Mesothelial cell of epicardium (in vitro differentiated cells): Measurements from ENCODE around the gene FA2H. TPM values are rescaled to one million over a fixed set of nuclear protein-coding genes. Genes with fewer than 3 reads are reported as not detected.
"Not testable (repeated sequence)": the region's sequence is repeated elsewhere in the genome, so short reads cannot be mapped to it uniquely, and the experiment has no call there.

Experiments
- DNase-seq, 2 experiments: peaks; one replicate each; pipeline ENCODE4 v3.0.0; 2021; ENCODE audit warnings: low spot score in 2 of 2; ENCODE audit not compliant: unreplicated experiment in 2 of 2
- H3K27ac Mint-ChIP-seq: 2 replicates; pipeline ENCODE4 v1.8.0; 2021; ENCODE audit warnings: mixed read lengths
- H3K27me3 Mint-ChIP-seq: 2 replicates; pipeline ENCODE4 v1.8.0; 2021; ENCODE audit warnings: low read depth, mixed read lengths
- H3K36me3 Mint-ChIP-seq: 2 replicates; pipeline ENCODE4 v1.8.0; 2021; ENCODE audit warnings: mixed read lengths
- H3K4me1 Mint-ChIP-seq: 2 replicates; pipeline ENCODE4 v1.8.0; 2021; ENCODE audit warnings: mixed read lengths
- H3K4me3 Mint-ChIP-seq: 2 replicates; pipeline ENCODE4 v1.8.0; 2021; ENCODE audit warnings: mild to moderate bottlenecking, moderate library complexity, mixed read lengths
- H3K9me3 Mint-ChIP-seq: 2 replicates; pipeline ENCODE4 v1.8.0; 2021; ENCODE audit warnings: mixed read lengths
- total RNA-seq: library from RNA; stranded (reverse); gene quantifications from 3 replicates; pipeline ENCODE4 v1.2.1, GENCODE V29; 2021
- TF ChIP-seq, protein P1 (sequence below): fragments of 200-600 bp; sonication (generic); IDR thresholded peaks from one replicate; pipeline ENCODE4 v1.5.0; 2021; ENCODE audit warnings: antibody characterized with exemption; ENCODE audit not compliant: unreplicated experiment

The FA2H gene
- total RNA-seq, 1 donor from 2014 or later: not detected

- no peak overlapping the region for H3K4me3 Mint-ChIP-seq
- H3K27ac Mint-ChIP-seq: no peak overlapping the region
- no peak for DNase-seq
- peaks cover 33% of the 10 kb centered on the region for H3K27me3 Mint-ChIP-seq
- no peaks in the 10 kb centered on the region for H3K36me3 Mint-ChIP-seq
- peaks cover 18% of the 10 kb centered on the region for H3K9me3 Mint-ChIP-seq
- no peaks in the 10 kb centered on the region for H3K4me1 Mint-ChIP-seq
- TF ChIP-seq, protein P1, sequence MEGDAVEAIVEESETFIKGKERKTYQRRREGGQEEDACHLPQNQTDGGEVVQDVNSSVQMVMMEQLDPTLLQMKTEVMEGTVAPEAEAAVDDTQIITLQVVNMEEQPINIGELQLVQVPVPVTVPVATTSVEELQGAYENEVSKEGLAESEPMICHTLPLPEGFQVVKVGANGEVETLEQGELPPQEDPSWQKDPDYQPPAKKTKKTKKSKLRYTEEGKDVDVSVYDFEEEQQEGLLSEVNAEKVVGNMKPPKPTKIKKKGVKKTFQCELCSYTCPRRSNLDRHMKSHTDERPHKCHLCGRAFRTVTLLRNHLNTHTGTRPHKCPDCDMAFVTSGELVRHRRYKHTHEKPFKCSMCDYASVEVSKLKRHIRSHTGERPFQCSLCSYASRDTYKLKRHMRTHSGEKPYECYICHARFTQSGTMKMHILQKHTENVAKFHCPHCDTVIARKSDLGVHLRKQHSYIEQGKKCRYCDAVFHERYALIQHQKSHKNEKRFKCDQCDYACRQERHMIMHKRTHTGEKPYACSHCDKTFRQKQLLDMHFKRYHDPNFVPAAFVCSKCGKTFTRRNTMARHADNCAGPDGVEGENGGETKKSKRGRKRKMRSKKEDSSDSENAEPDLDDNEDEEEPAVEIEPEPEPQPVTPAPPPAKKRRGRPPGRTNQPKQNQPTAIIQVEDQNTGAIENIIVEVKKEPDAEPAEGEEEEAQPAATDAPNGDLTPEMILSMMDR: no peak
These were observed 17.6 kb upstream of the FA2H start for GRCh38 chr16:74792225-74792624.

- DNase-seq, H3K4me3 Mint-ChIP-seq, H3K4me1 Mint-ChIP-seq, H3K36me3 Mint-ChIP-seq, H3K27ac Mint-ChIP-seq: not testable (repeated sequence)
- Mint-ChIP-seq H3K27me3 (peaks cover 31% of the 10 kb centered on the region), H3K9me3 (peaks cover 17% of the 10 kb centered on the region)
These were observed 17.1 kb upstream of the FA2H start for GRCh38 chr16:74791749-74792148.

GRCh38 chr16:74788108-74788507 lies 13.5 kb upstream of the FA2H start:
- no peaks in the 10 kb centered on the region for H3K36me3 Mint-ChIP-seq
- peaks cover 15% of the 10 kb centered on the region for H3K9me3 Mint-ChIP-seq
- peaks cover 11% of the 10 kb centered on the region for H3K27me3 Mint-ChIP-seq
- DNase-seq: no peak
- TF ChIP-seq, protein P1: no peak
- H3K4me1 Mint-ChIP-seq: no peaks in the 10 kb centered on the region
- no peak overlapping the region for H3K27ac Mint-ChIP-seq
- H3K4me3 Mint-ChIP-seq: no peak overlapping the region

GRCh38 chr16:74785031-74785430 lies 10.4 kb upstream of the FA2H start:
- H3K9me3 Mint-ChIP-seq: peaks cover 3% of the 10 kb centered on the region
- no peaks in the 10 kb centered on the region for H3K36me3 Mint-ChIP-seq
- TF ChIP-seq, protein P1: no peak
- no peak for DNase-seq
- no peak overlapping the region for H3K27ac Mint-ChIP-seq
- H3K4me1 Mint-ChIP-seq: no peaks in the 10 kb centered on the region
- H3K27me3 Mint-ChIP-seq: peaks cover 17% of the 10 kb centered on the region
- H3K4me3 Mint-ChIP-seq: no peak overlapping the region

GRCh38 chr16:74778646-74779045 lies 4.0 kb upstream of the FA2H start:
- Mint-ChIP-seq H3K27me3 (peaks cover 36% of the 10 kb centered on the region), H3K4me1 (peaks cover 5% of the 10 kb centered on the region), H3K4me3 (no peak overlapping the region), H3K36me3 (no peaks in the 10 kb centered on the region), H3K27ac (no peak overlapping the region), H3K9me3 (no peaks in the 10 kb centered on the region)
- DNase-seq: no peak
- TF ChIP-seq, protein P1: no peak

DNA sequence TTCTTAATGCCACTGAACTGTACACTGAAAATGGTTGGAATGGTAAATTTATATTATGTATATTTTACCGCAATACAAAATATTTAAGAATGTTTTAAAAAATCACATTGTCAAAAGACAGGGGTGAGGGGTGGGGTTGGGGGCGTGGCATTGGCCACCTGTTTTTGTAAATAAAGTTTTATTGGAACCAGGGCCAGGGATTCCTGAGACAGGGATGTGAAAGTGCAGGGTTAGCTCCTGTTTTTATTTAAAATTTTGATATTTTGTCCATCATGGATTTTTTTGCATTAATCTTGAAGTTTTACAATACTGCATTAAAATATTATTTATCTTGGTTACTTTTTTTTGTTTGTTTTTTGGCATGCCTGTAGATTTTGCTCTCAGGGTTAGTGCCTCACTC lies 2.3 kb upstream of the FA2H start:
- Mint-ChIP-seq H3K27me3 (peaks cover 46% of the 10 kb centered on the region), H3K27ac (no peak overlapping the region), H3K36me3 (no peaks in the 10 kb centered on the region), H3K4me1 (peaks cover 5% of the 10 kb centered on the region), H3K9me3 (no peaks in the 10 kb centered on the region), H3K4me3 (no peak overlapping the region)
- TF ChIP-seq, protein P1: no peak
- DNase-seq: no peak
